Measurements from ENCODE around the gene TENM4. TPM values are rescaled to one million over a fixed set of nuclear protein-coding genes. Genes with fewer than 3 reads are reported as not detected.

The TENM4 gene
- total RNA-seq, 1 donor from 2014 or later: not detected

GRCh38 chr11:79381036-79381435 is 59.8 kb downstream of the TENM4 start:
- H3K4me1 Mint-ChIP-seq: no peaks in the 10 kb centered on the region
- intact Hi-C loops (cut with micrococcal nuclease): no loop called here
- H3K27me3 Mint-ChIP-seq: no peaks in the 10 kb centered on the region
- no peak overlapping the region for H3K4me3 Mint-ChIP-seq
- H3K9me3 Mint-ChIP-seq: no peaks in the 10 kb centered on the region
- no peak for DNase-seq
- no peaks in the 10 kb centered on the region for H3K36me3 Mint-ChIP-seq (ENCODE audit: low read depth)
- no peak overlapping the region for H3K27ac Mint-ChIP-seq

- peaks cover 2% of the 10 kb centered on the region for H3K27me3 Mint-ChIP-seq
- no peaks in the 10 kb centered on the region for H3K9me3 Mint-ChIP-seq
- H3K4me3 Mint-ChIP-seq: no peak overlapping the region
- H3K36me3 Mint-ChIP-seq (ENCODE audit: low read depth): no peaks in the 10 kb centered on the region
- intact Hi-C loops (cut with micrococcal nuclease): no loop called here
- no peak for DNase-seq
- no peak overlapping the region for H3K27ac Mint-ChIP-seq
- no peaks in the 10 kb centered on the region for H3K4me1 Mint-ChIP-seq
These were observed 63.4 kb downstream of the TENM4 start for GRCh38 chr11:79377406-79377805.

GRCh38 chr11:79375818-79376550 is 64.8 kb downstream of the TENM4 start:
- Mint-ChIP-seq H3K4me1 (no peaks in the 10 kb centered on the region), H3K36me3 (ENCODE audit: low read depth) (no peaks in the 10 kb centered on the region), H3K4me3 (no peak overlapping the region), H3K27me3 (peaks cover 4% of the 10 kb centered on the region), H3K27ac (no peak overlapping the region), H3K9me3 (no peaks in the 10 kb centered on the region)
- no peak for DNase-seq
- intact Hi-C loops (cut with micrococcal nuclease): no loop called here

- H3K9me3 Mint-ChIP-seq: no peaks in the 10 kb centered on the region
- H3K4me3 Mint-ChIP-seq: no peak overlapping the region
- H3K27me3 Mint-ChIP-seq: peaks cover 4% of the 10 kb centered on the region
- intact Hi-C loops (cut with micrococcal nuclease): no loop called here
- no peaks in the 10 kb centered on the region for H3K36me3 Mint-ChIP-seq (ENCODE audit: low read depth)
- no peaks in the 10 kb centered on the region for H3K4me1 Mint-ChIP-seq
- no peak overlapping the region for H3K27ac Mint-ChIP-seq
- DNase-seq: no peak
These were observed 66.1 kb downstream of the TENM4 start for GRCh38 chr11:79374727-79375126.

- Mint-ChIP-seq H3K27me3 (peaks cover 4% of the 10 kb centered on the region), H3K27ac (no peak overlapping the region), H3K9me3 (no peaks in the 10 kb centered on the region), H3K36me3 (ENCODE audit: low read depth) (no peaks in the 10 kb centered on the region), H3K4me1 (no peaks in the 10 kb centered on the region), H3K4me3 (no peak overlapping the region)
- intact Hi-C loops (cut with micrococcal nuclease): no loop called here
- DNase-seq: no peak
These were observed 69.1 kb downstream of the TENM4 start for GRCh38 chr11:79371724-79372123.

GRCh38 chr11:79371152-79371551 is 69.7 kb downstream of the TENM4 start:
- H3K36me3 Mint-ChIP-seq (ENCODE audit: low read depth): no peaks in the 10 kb centered on the region
- intact Hi-C loops (cut with micrococcal nuclease): no loop called here

GRCh38 chr11:79369055-79369454 is 71.8 kb downstream of the TENM4 start:
- intact Hi-C loops (cut with micrococcal nuclease): no loop called here
- DNase-seq: no peak
- H3K9me3 Mint-ChIP-seq: no peaks in the 10 kb centered on the region
- no peaks in the 10 kb centered on the region for H3K4me1 Mint-ChIP-seq
- H3K36me3 Mint-ChIP-seq (ENCODE audit: low read depth): no peaks in the 10 kb centered on the region
- H3K27ac Mint-ChIP-seq: no peak overlapping the region
- H3K27me3 Mint-ChIP-seq: peaks cover 4% of the 10 kb centered on the region
- no peak overlapping the region for H3K4me3 Mint-ChIP-seq

More at GRCh38 chr11:79371152-79371551, 69.7 kb downstream of the TENM4 start:
- DNase-seq: no peak
- Mint-ChIP-seq H3K27me3 (peaks cover 4% of the 10 kb centered on the region), H3K27ac (no peak overlapping the region), H3K4me1 (no peaks in the 10 kb centered on the region), H3K4me3 (no peak overlapping the region), H3K9me3 (no peaks in the 10 kb centered on the region)

- no peaks in the 10 kb centered on the region for H3K4me1 Mint-ChIP-seq
- intact Hi-C loops (cut with micrococcal nuclease): no loop called here
These were observed 73.0 kb downstream of the TENM4 start for GRCh38 chr11:79367844-79368243.

GRCh38 chr11:79366218-79366617 is 74.6 kb downstream of the TENM4 start:
- no peak overlapping the region for H3K4me3 Mint-ChIP-seq
- intact Hi-C loops (cut with micrococcal nuclease): no loop called here
- no peak for DNase-seq
- H3K27me3 Mint-ChIP-seq: no peaks in the 10 kb centered on the region
- no peaks in the 10 kb centered on the region for H3K4me1 Mint-ChIP-seq
- H3K36me3 Mint-ChIP-seq (ENCODE audit: low read depth): no peaks in the 10 kb centered on the region
- no peaks in the 10 kb centered on the region for H3K9me3 Mint-ChIP-seq
- no peak overlapping the region for H3K27ac Mint-ChIP-seq

More at GRCh38 chr11:79367844-79368243, 73.0 kb downstream of the TENM4 start:
- Mint-ChIP-seq H3K27me3 (peaks cover 2% of the 10 kb centered on the region), H3K27ac (no peak overlapping the region), H3K36me3 (ENCODE audit: low read depth) (no peaks in the 10 kb centered on the region), H3K9me3 (no peaks in the 10 kb centered on the region), H3K4me3 (no peak overlapping the region)
- no peak for DNase-seq

GRCh38 chr11:79363861-79364378 is 76.9 kb downstream of the TENM4 start:
- Mint-ChIP-seq H3K27me3 (no peaks in the 10 kb centered on the region), H3K9me3 (no peaks in the 10 kb centered on the region), H3K4me3 (no peak overlapping the region), H3K4me1 (no peaks in the 10 kb centered on the region), H3K36me3 (ENCODE audit: low read depth) (no peaks in the 10 kb centered on the region), H3K27ac (no peak overlapping the region)
- intact Hi-C loops (cut with micrococcal nuclease): no loop called here
- DNase-seq: no peak

- no peak for DNase-seq
- Mint-ChIP-seq H3K4me3 (no peak overlapping the region), H3K36me3 (ENCODE audit: low read depth) (no peaks in the 10 kb centered on the region)
These were observed 77.6 kb downstream of the TENM4 start for GRCh38 chr11:79363256-79363655.

GRCh38 chr11:79362821-79363220 is 78.0 kb downstream of the TENM4 start:
- Mint-ChIP-seq H3K4me3 (no peak overlapping the region), H3K9me3 (no peaks in the 10 kb centered on the region)

More at GRCh38 chr11:79363256-79363655, 77.6 kb downstream of the TENM4 start:
- Mint-ChIP-seq H3K27ac (no peak overlapping the region), H3K9me3 (no peaks in the 10 kb centered on the region), H3K4me1 (no peaks in the 10 kb centered on the region), H3K27me3 (no peaks in the 10 kb centered on the region)
- intact Hi-C loops (cut with micrococcal nuclease): no loop called here

GRCh38 chr11:79362206-79362757 is 78.5 kb downstream of the TENM4 start:
- H3K4me3 Mint-ChIP-seq: no peak overlapping the region
- no peaks in the 10 kb centered on the region for H3K36me3 Mint-ChIP-seq (ENCODE audit: low read depth)
- no peak for DNase-seq
- H3K27me3 Mint-ChIP-seq: no peaks in the 10 kb centered on the region
- no peak overlapping the region for H3K27ac Mint-ChIP-seq
- H3K4me1 Mint-ChIP-seq: no peaks in the 10 kb centered on the region
- no peaks in the 10 kb centered on the region for H3K9me3 Mint-ChIP-seq
- intact Hi-C loops (cut with micrococcal nuclease): no loop called here

More at GRCh38 chr11:79362821-79363220, 78.0 kb downstream of the TENM4 start:
- no peaks in the 10 kb centered on the region for H3K27me3 Mint-ChIP-seq
- no peaks in the 10 kb centered on the region for H3K4me1 Mint-ChIP-seq
- intact Hi-C loops (cut with micrococcal nuclease): no loop called here
- no peak overlapping the region for H3K27ac Mint-ChIP-seq
- no peak for DNase-seq
- H3K36me3 Mint-ChIP-seq (ENCODE audit: low read depth): no peaks in the 10 kb centered on the region

GRCh38 chr11:79358258-79358657 is 82.6 kb downstream of the TENM4 start:
- Mint-ChIP-seq H3K27me3 (no peaks in the 10 kb centered on the region), H3K4me1 (no peaks in the 10 kb centered on the region), H3K4me3 (no peak overlapping the region), H3K9me3 (no peaks in the 10 kb centered on the region), H3K36me3 (ENCODE audit: low read depth) (no peaks in the 10 kb centered on the region), H3K27ac (no peak overlapping the region)
- DNase-seq: no peak
- intact Hi-C loops (cut with micrococcal nuclease): no loop called here
